Stimulated activated CD8-positive, alpha-beta memory T cell treated with anti-CD3 and anti-CD28 coated beads, Interleukin-7, amount 100 ng/mL, for 48 hours (primary cell): ENCODE data around the gene PAQR5.

ENCODE experiments used
- DNase-seq, 2 donors: peaks; one replicate each; pipeline ENCODE4 v3.0.0-alpha.2; 2020; ENCODE audit warnings: low read depth in 1 of 2; ENCODE audit errors: extremely low read depth in 1 of 2

Gene PAQR5

DNA sequence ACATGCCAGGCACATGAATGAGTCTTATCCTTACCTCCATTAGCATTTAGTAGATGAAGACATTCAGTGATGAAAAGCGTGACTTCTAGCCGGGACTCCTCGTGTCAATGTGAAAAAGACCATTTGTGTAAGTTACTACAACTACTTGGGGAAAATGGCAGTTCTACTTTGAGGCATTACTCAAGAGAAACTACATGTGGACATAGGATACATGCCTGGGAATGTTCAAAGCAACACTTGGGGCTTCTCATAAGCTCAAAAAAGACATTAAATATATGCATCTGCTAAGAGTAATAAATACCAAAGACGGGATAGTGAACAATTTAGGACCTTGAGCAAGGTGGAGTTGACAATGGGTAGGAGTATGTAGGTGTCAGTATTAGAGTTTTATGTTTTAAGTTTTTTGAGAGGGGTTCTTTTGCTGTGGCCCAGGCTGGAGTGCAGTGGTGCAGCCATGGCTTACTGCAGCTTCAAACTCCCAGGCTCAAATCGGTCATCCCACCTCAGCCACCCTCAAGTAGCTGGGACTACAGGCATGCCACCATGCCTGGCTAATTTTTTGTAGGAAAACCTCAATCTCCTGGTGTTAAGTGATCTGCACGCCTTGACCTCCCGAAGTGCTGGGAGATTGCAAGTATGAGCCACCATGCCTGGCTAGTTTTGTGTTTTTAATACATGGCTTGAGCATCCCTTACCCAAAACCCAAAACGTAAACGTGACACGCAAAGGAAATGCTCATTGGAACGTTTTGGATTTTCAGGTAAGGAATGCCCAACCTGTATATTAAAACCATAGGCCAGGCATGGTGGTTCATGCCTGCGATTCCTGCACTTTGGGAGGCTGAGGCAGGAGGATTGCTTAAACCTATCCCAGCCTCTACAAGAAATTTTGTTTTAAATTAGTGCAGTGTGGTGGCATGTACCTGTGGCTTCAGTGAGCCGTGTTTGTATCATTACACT is 157.8 kb downstream of the PAQR5 start:
- DNase-seq = no peak
